Activated gamma-delta T cell treated with Interleukin-2 at 50 U/mL for 16 hours (primary cell): ENCODE data around the gene QSER1.
"Not testable (repeated sequence)": the region's sequence is repeated elsewhere in the genome, so short reads cannot be mapped to it uniquely, and the experiment has no call there.

ENCODE experiments used
- DNase-seq: peaks from one replicate; pipeline ENCODE4 v3.0.0-alpha.2; 2020

QSER1 gene

GRCh38 chr11:32891657-32892354 lies 805 bp upstream of the QSER1 start:
- no peak for DNase-seq

- DNase-seq = no peak
Observed at GRCh38 chr11:32893093-32893342, 407 bp downstream of the QSER1 start.

- peak; percentile 46 for DNase-seq
Observed at GRCh38 chr11:32893343-32894148, 935 bp downstream of the QSER1 start.

- DNase-seq = no peak
Observed at GRCh38 chr11:32894149-32894827, 1.7 kb downstream of the QSER1 start.

GRCh38 chr11:32894921-32895320 lies 2.3 kb downstream of the QSER1 start:
- DNase-seq = no peak

GRCh38 chr11:32895471-32895870 lies 2.9 kb downstream of the QSER1 start:
- DNase-seq = no peak

GRCh38 chr11:32897103-32897502 lies 4.5 kb downstream of the QSER1 start:
- DNase-seq = no peak

GRCh38 chr11:32899438-32899837 lies 6.8 kb downstream of the QSER1 start:
- DNase-seq = no peak

- DNase-seq = no peak
Observed at GRCh38 chr11:32902089-32902665, 9.6 kb downstream of the QSER1 start.

GRCh38 chr11:32905028-32905667 lies 12.5 kb downstream of the QSER1 start:
- DNase-seq = no peak

GRCh38 chr11:32908619-32909018 lies 16.0 kb downstream of the QSER1 start:
- no peak for DNase-seq

- DNase-seq = no peak
Observed at GRCh38 chr11:32911413-32911812, 18.8 kb downstream of the QSER1 start.

- DNase-seq = no peak
Observed at GRCh38 chr11:32913445-32913844, 20.8 kb downstream of the QSER1 start.

- no peak for DNase-seq
Observed at GRCh38 chr11:32916361-32916760, 23.8 kb downstream of the QSER1 start.

- no peak for DNase-seq
Observed at GRCh38 chr11:32916994-32917393, 24.4 kb downstream of the QSER1 start.

GRCh38 chr11:32918427-32918826 lies 25.8 kb downstream of the QSER1 start:
- no peak for DNase-seq

- no peak for DNase-seq
Observed at GRCh38 chr11:32919338-32919737, 26.7 kb downstream of the QSER1 start.

GRCh38 chr11:32920570-32920969 lies 28.0 kb downstream of the QSER1 start:
- DNase-seq = no peak

- DNase-seq = no peak
Observed at GRCh38 chr11:32921204-32921603, 28.6 kb downstream of the QSER1 start.

GRCh38 chr11:32931606-32932005 lies 39.0 kb downstream of the QSER1 start:
- DNase-seq = no peak

GRCh38 chr11:32932196-32932595 lies 39.6 kb downstream of the QSER1 start:
- DNase-seq = no peak

- DNase-seq = no peak
Observed at GRCh38 chr11:32935462-32936029, 42.9 kb downstream of the QSER1 start.

- DNase-seq = not testable (repeated sequence)
Observed at GRCh38 chr11:32936178-32936577, 43.6 kb downstream of the QSER1 start.
